Left renal cortex interstitium (tissue), 4 donors: ENCODE results near the gene TASL. TPM values are rescaled to one million over a fixed set of nuclear protein-coding genes. Genes with fewer than 3 reads are reported as not detected.
"Not testable (repeated sequence)": the region's sequence is repeated elsewhere in the genome, so short reads cannot be mapped to it uniquely, and the experiment has no call there.

ENCODE experiments used
- DNase-seq, 4 donors: peaks; one replicate each; pipeline ENCODE4 v3.0.0-alpha.2; 2013; ENCODE audit warnings: low read depth in 4 of 4, low spot score in 2 of 4, missing footprints in 1 of 4
- polyA plus RNA-seq, 4 donors: library from polyadenylated mRNA; unstranded; fragments of 120-200 nt; gene quantifications; one replicate each; pipeline ENCODE4 v1.2.1, GENCODE V29; 2013; ENCODE audit not compliant: insufficient read length in 4 of 4

The TASL gene
- polyA plus RNA-seq, 4 donors: 0.19 to 0.72 (median 0.61) TPM

GRCh38 chrX:30582664-30583063 is 5.1 kb upstream of the TASL start:
- DNase-seq: no peak

DNA sequence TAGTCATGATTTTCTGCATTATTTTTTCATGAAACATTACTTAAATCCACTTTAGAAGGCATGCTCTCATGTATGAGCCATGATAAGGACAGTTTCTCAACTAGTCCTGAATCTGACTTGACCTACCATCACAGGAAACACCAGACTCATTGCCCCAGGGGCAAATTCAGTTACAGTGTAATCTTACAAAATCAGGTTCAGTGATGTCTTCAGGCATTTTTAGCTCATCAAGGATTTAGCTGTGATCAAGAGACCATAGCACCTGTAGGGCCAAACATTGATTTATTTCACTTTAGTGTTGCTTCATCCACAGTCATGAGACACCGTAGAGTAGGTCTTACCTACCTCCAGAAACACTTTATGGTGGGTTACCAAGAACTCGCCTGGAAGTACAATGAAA is 3.1 kb upstream of the TASL start:
- DNase-seq: no peak

GRCh38 chrX:30576881-30577280 is 685 bp downstream of the TASL start:
- DNase-seq: no peak

- no peak for DNase-seq
Measured at GRCh38 chrX:30573125-30573524, 4.4 kb downstream of the TASL start.

- DNase-seq: no peak
Measured at GRCh38 chrX:30572678-30573077, 4.9 kb downstream of the TASL start.

GRCh38 chrX:30572004-30572403 is 5.6 kb downstream of the TASL start:
- no peak for DNase-seq

DNA sequence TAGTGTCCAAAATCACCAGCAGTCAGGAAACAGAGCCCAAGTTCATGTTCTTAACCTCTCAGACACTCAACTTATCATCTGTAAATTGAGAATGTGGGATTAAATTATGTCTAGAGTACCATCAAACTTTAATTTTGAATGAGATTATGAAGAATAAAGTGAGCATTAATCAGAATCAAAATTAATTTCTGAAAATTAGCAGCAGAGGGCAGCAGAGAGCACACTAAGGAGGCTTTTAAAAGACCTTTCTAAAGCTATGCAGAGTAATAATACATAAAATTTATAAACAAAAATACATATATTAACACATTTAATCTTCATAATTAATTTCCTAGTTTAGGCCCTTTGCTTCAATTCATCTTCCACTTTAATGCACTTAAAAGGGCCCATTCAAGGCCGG is 7.1 kb downstream of the TASL start:
- DNase-seq: no peak

- no peak for DNase-seq
Measured at GRCh38 chrX:30568136-30568535, 9.4 kb downstream of the TASL start.

GRCh38 chrX:30563070-30563469 is 14.5 kb downstream of the TASL start:
- not testable (repeated sequence) for DNase-seq

- no peak for DNase-seq
Measured at GRCh38 chrX:30561191-30561590, 16.4 kb downstream of the TASL start.

DNA sequence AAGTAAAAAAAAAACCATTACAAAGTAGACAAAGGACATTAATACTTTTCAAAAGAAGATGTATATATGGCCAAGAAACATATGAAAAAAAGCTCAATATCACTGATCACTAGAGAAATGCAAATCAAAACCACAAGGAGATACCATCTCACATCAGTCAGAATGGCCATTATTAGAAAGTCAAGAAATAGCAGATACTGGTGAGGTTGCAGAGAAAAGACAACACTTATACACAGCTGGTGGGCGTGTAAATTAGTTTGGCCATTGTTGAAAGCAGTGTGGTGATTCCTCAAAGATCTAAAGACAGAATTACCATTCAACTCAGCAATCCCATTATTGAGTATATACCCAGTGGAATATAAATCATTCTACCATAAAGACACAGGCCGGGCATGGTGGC is 39.3 kb downstream of the TASL start:
- DNase-seq: no peak

GRCh38 chrX:30533835-30534234 is 43.7 kb downstream of the TASL start:
- DNase-seq: no peak

GRCh38 chrX:30533266-30533665 is 44.3 kb downstream of the TASL start:
- DNase-seq: no peak

GRCh38 chrX:30530606-30531005 is 47.0 kb downstream of the TASL start:
- DNase-seq: no peak

DNA sequence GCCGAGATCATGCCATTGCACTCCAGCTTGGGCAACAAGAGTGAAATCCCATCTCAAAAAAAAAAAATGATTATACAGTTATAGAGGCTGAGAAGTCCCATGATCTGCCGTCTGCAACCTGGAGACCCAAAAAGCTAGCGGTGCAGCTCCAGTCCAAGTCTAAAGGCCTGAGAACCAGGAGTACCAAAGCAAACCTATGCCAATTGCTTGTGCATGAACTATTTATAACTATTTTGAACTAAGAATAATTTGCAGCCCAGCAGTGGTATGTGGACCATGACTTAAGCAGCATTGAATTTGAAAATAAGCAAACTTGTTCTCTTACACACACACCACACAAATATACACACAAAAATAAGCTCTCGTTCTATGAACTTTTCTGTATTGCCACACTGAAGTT is 51.8 kb downstream of the TASL start:
- DNase-seq: no peak

DNA sequence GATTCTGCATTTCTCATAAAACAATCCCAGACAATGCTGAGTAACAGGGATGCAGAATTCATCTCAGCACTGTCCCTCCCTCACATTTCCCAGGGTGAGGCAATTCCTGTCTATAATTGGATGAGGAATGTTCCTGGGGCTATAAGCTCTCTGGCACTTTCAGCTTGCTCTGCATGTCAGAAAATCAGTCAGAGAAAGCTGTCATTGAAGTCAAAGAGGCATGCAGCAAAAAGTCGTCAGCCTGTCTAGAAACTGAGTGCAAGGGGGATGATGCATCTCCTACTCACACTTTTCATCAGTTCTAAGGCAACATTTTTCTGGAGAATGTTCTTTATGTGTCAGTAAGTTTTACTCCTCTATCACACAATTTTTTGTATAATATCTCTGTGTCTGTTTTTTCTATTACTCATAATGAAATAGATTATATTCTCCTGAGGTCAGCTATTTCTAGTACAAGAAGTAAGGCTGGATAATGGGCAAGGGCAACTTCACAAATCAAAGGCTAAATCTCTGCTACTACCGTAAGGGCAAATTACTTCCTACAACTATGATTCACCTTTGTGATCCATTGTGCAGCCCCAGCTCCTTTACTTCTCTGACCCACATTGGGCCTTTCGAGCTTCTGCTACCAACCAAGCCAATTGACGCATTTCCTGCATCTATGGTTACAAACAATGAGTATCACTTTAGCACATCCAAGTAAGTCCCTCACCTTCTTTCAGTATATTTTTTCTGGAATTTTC is 56.0 kb downstream of the TASL start:
- no peak for DNase-seq

GRCh38 chrX:30513284-30513683 is 64.3 kb downstream of the TASL start:
- no peak for DNase-seq

Other genes starting within 250 kb of the TASL start
- 100 to 1,000 TPM in 2 of 4 donors, 10 to 100 TPM in 2; 75.1 to 146 (median 96.8) TPM for gene GK, start 75.7 kb upstream of the TASL start, polyA plus RNA-seq